GM18520 (cell line): Measurements from ENCODE around the gene P2RY2.

Experiments used
- ATAC-seq: cut with Tn5 transposase; IDR thresholded peaks from one replicate; pipeline ENCODE4 v1.9.1; 2021; ENCODE audit not compliant: unreplicated experiment

P2RY2 gene

DNA sequence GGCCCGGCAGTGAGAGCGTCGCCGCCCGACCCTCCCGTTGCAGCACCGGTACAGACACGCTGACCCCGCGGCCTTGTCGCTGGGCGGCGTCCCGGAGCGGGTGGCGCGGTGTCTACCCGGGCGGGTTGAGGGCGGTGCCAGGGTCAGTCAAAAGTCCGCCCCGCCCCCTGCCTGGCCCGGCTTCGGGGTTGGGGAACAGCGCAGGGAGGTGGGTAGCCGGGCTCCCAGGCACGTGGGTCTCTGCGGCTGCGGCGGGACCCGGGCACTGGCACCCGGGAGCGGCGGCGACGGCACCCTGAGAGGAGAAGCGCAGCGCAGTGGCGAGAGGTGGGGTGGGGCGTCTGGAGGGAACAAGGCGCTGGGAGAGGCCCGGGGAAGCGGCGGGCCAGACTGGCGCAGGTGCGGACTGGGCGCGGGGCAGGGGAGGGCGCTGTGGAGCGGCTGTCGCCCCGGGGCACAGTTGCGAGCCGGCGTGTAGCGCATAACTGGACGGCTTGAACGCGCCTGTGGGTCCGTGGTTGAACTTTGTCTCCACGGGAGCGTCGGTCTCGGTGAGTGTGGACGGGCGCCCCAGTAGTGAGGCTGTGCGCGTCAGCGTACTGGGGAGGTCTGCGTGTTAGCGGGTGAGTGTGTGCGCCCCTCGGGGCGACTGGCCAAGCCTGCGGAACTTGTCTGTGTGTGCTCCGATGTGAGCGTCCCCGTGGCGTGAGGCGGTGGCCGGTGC, at the start of gene P2RY2:
Gene P2RY2 (plus strand): TSS at position 176 of the 724 bp plus-strand sequence. CDS start 15,879 bp downstream, outside the sequence.
- no peak for ATAC-seq

DNA sequence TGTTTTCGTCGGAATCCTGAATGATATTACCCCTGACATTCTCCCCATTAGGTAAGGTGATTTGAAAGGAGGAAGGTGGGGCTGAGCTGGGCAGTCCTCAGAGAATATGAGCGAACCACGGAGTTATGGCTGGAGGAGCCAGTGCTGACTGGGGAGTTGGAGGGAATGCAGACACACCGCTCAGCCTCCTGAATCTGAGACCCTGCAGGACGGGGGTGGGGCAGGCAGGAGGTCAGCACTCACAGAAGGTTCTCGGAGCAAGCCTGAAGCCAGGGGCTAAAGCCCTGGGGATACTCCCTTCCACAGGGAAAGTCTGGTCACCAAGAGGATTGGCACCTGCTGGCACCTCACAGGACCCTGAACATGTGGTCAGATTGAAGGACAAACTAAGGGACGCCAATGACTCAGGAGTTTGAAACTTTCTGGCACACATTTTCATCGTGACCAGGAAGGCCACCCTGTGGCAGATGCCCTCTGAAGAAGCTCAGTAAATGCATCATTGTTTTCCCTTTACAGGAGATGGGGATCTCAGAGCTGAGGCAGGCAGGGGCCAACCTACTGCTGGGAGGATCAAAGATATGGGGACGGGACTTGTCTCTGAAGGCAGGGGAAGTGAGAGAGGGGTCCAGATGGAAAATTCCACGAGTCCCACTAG, 49.0 kb upstream of the P2RY2 start:
- no peak for ATAC-seq

DNA sequence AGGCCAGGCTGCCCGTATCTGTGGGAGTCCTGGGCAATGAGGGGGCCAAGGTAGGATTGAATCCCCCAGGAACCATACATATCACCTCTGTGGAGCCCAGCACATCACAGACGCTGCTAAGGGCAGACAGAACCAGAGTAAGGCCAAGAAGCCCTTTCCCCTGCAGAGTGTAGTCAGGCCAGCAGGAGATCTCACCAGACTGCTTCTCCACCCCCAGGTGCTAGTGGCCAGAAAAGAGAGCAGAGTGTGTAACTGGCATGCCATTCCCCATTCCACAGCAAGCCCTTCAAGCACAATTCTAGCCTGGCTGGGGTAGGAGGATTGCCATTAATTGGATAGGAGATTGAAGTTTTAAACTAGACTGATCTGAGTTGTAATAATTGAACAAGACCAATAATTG, 47.9 kb upstream of the P2RY2 start:
- no peak for ATAC-seq

DNA sequence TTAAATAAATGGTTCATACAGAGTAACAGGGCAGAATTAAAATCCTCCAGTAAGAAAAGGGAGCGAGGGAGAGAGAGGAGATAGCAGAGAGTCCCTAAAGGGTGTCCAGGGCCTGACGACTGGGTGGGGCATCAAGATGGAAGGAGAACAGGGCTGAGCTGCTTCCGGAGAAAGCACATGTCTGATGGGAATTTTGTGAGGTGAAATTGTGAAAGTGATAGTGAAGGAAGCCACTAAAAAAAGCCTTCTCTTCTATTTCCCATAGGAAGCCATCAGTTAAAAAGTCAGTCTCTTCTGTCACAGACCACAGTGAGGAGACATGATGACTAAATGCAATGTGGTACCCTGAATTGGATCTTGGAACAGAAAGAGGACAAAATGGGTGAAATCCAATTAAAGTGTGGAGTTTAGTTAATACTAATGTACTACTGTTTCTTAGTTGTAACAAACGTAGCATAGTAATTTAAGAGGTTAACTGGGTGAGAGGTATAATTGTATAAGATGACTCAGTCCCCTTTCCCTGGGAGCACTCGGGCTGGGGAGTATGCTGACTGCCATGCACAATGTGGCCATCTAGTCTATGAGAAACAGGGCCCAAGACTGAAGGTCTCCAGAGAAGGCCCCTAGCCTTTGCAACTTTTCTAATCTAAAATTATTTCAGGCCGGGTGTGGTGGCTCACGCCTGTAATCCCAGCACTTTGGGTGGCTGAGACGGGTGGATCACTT, 46.5 kb upstream of the P2RY2 start:
- ATAC-seq = no peak

DNA sequence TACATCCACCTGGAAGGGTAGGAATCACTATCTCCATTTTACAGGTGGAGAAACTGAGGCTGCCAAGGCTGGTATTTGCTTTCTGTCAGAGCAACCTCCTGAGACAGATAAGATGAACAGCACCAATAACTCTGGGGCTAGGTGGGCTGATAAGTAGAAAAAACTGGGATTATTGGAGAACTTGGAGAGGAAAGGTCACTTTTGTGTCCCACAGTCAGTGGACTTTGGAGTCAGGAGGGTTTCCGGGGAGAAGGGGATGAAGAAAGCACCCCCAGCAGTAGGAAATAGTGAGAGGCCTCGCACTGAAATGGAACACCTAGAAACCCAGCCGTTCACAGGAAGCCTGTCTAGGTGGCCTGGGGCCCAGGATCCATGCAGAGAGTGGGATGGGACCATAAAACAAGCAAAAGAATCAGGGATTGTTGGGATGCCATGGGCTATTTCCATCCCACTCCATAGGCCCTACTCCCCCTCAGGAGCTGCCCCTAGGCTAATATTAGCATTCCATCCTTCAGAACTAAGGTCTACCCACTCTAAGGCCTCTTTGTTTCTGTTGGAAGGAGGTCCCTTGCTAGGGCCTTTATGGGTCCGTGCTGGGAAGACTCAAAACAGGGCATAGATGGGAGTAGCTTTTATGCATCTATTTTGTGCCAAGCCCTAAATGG, 45.0 kb upstream of the P2RY2 start:
- ATAC-seq = no peak

DNA sequence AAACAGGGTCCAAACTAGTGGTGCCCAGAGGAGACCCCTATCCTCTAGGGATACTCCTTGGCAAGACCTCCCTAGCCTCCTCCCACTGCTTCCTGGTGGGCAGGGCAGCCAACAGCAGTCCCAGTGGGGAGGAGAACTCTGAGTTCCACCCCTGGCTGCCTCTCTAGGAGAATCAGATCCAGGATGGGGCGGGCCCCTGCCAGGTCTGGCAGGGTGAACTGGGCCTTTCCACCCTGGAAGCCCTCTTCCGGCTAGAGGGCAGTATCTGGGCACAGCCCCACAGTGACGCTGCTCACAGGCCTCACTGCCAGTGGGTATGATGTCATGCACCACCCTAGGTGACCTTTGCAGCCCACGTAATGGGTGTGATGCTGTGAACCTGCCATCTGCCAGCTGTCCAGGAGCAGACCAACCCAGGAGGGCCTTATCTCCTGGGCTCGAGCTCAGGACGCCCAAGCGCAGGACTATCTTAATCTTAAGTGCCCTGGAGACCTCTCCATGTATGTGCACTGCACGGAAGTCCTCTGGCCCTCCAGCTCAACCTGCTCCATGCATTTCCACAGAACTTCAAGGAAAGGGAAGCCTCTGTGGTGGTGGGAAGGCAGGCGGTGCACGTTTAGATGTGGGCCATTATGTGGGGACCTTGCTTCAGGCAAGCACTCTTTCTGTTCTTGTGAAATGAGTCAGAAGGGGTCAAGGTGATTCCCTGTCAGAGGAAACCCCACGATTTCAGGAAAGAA, 44.2 kb upstream of the P2RY2 start:
- no peak for ATAC-seq

DNA sequence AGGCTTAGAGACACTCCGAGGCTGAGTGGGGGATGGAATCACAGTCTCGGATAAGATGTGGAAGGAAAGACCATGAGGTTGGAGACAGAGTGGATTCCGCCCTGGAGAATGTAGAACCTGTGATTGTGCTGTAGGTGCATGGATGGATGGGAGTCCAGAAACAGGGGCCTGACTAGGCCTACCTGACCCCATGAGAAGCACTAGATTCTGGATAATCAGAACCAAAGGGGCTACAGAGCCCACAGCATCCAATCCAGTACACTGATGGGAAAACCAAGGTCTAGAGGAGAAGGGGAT, 43.6 kb upstream of the P2RY2 start:
- ATAC-seq = no peak

DNA sequence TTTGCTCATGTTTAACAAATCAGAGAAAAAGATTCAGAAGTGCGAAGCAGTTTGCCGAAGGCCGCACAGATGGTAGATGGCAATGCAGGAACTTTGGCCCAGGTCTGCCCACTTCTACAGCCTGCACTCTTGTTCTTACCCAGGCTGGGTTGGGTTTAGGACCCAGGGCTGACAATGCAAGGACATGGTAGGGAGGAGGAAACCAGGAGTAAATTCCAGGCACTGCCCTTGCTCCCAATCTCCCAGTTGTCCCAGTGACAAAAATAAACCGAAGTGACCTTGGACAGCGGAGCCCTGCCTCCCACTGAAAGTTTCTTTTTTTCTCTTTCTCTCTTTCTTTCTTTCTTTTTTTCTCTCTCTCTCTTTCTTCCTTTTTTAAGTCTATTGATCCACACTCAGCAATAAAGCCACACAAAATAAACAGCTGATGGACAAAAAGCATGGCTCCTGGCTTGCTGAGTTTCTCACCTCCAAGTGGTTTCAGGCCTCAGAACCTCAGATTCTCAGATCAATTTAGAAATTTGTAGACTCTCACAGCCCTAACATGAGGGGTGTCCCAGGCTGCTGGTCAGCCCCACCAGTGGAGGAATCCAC, 42.4 kb upstream of the P2RY2 start:
- ATAC-seq = no peak

DNA sequence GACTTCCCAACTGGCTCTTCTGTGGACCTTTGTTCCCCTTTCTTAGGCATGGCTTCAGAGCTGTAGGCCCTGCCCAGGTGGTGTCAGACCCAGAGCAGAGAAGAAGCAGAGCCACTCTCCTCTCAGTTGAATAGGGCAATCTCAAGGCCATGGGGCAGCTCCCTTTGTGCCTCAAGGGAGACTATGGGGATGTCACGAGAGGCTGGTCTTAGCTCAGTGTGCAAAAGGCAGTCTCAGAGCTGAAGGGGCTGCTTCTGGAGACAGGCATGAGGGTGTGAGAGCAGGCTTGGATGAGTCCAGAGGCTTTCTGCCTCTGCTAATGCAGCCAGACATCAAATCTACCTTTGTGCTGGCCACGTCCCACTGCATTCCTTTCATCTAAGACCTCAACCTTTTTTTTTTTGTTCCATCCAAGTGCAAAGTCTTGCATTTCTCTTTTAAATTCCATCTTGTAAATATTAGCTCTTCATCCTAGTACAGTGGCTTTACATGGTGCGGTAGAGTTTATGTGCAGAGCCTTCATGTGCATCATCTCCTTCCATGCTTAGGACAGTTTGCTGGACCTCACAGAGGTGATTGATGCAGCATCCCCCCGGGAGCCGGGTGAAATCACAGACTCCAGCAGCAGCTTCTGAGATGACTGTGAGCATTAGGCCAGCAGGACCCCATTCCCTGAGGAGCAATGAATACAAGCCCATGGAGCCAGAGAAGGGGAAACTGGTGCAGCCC, 41.8 kb upstream of the P2RY2 start:
- no peak for ATAC-seq

DNA sequence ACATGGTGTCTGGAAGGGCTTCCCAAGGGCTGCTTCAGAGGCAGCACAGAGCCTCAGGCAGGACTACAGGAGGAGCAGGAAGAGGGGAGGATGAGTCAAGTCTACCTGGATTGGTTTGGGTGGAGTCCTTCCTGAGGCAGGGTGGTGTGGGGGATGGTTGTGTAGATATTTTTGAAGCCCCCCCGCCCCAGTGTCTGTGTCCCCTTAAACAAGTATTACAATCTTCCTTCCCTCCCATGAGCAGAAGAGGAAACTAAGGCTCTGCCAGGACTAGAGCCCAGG, 41.3 kb upstream of the P2RY2 start:
- no peak for ATAC-seq

DNA sequence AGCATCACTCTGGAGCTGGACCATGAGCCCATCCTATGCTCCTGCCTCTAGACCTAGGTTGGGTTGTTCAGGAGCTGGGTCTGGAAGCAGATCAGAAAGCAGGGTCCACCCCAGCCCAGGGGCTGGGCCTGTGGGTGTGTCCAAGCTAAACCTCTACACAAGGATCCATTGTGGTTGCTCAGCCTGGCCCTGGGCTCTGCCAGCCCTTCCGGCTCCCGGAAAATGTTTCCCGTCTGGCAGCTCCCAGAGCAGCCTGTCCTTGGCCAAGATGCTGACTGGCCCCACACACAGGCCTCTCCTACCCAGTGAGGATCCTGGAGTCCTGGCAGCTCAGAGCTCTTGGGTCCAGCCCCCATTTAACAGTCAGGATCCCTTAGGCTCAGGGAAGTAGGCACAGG, 40.7 kb upstream of the P2RY2 start:
- ATAC-seq = no peak

DNA sequence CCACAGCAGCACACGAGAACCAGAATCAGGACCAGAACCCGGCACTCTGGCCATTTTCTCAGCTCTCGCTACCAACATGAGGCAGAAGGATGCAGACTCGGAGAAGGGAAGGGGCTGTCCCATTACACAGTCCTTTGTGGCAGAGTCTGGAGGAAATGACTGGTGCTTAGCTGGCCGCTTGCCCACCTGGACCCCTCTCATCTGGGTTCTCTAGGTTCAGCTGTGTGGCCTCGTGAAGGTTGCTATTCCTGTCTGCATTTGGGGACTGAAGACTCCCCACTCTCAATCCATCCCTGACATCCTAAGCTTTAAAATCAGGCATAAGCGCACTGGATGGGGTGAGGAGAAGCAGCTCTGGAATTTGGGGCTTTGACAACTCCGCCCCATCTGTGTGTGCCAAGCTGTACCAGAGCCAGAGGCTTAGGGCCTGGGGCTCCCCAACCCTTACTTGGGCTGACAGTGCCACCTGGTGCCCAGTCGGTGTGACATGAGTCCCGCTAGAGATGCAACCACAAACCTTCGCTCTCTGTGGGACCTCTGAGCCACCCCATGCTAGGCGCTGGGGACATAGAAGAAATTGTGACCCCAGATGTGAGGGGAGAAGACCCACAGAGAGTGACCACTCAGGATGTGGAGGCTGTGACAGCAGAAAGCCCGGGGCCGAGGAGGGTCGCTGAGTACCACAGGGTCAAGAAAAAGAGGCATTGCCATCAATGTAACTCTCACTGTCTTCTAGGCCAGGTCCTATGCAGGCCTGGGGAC, 40.1 kb upstream of the P2RY2 start:
- ATAC-seq = no peak

DNA sequence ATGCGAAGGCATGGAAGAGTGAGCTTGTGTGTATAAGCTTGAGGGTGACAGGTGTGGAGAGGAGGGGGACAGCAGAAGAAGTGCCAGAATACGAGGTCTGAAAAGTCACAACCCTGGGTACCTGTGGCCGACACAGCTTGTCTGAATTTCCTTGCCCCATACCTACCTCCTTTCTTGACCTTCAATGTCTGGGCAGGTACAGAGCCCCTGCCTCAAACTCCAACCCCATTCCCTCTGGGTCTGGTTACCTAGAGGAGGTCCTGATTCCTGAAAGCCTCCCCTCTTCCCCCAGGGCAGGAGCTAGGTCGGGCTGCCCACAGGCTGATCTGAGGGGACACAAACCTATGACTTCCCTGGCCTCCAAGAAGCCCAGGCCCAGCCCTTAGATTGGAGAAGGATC, 39.4 kb upstream of the P2RY2 start:
- no peak for ATAC-seq

DNA sequence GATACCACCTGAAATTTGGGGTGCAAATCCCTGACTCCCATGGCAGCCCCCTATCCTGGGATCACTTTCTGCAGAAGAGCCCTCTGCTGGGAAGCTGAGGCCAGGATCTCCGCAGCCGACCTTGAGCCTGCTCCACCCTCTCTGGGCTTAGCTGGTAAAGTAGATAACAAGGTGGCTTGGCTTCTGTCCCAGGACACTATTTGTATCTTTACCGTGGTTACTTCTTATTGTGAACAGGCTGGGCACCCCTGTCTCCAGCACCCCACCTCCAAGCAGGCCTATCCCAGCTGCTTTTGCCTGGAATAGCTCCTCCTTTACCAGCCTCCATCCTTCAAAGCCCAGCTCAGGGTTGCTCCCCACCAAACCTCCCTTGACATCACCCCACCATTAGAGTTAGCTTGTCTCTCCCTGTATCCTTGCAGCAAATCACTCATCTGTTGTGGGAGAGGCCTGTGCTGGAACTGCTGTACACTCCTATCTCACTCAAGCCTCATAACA, 35.2 kb upstream of the P2RY2 start:
- no peak for ATAC-seq

DNA sequence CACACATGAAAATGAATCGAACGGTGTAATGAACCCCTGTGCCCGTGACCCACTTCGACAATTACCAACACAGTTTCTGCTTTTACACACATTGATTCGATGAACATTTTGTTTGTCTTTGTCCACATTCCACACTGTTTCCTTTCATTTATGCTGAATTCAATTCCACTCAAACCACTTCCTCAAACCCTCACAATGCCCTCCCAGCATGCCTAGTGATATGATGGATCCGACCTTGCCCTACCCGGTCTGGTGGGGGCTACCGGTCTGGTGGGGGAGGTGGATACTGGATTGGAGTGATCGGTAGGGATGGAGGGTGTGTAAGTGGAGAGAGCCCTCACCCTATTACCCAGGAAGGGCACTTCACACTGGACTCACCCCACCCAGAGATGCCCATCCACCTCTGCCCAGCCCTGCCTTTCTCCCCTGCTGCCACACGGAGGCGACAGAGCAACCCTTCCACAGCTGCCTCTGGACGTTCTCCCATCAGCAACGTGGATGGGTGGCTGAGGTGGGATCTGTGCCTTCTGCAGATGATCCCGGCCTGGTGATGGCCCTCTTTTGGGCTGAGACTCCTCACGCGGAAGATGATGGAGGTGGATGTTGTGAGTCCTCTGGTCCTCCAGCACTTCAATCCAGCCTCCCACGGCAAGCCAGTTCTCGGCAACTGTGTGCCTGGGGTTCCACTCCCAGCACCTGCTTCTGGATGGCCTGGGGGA, 33.0 kb upstream of the P2RY2 start:
- no peak for ATAC-seq

DNA sequence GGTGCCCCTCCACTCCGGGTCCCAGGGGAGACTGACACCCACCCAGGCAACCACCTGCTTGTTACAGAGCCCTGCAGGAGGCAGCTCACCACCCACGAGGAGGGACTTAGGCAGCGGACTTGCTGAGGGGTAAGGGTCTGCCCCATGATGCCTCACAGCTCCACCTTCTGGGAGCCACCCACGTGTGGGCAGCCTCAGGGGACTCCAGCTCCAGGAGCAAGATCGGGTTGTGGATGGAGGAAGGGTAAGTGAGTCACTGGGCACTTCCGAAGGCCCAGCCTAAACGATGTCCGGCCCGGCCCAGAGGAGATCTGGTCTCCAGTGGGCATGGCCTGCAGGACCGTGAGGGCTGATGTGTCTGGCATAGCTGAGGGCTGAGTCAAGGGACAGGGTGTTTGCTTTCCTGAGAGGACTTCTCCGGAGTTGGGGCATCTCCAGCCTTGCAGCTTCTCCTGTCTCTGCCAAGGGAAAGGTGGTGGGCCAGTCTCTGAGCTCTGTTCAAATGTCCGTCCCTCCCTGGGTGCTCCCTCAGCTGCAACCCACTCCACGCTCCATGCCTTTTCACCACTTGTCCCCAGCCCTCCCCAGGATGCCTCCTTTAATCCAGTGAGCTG, 32.3 kb upstream of the P2RY2 start:
- ATAC-seq = no peak

DNA sequence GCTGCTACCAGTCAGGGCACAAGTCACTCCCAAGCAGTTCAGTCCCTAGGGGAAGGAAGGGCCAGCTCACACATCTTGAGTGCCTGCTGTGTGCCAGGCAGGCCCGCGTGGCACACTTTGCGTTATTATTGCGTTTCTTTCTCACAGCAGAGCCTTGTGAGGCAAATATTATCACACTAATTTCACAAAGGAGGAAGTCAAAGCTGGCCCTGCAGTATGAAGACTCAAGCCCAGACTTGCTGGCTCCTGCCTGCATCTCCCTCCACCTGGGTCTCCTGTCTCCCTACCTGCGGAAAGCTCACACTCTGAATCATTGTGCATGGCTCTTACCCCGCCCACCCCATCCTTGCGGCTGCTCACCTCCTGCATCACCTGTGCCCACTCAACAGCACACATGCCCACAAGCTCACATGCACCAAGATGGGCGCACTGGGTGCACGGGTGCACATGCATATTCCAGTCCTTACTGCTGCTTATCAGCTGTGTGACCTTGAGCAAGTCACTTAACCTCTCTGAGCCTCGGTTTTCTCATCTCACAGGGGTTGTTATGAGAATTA, 31.7 kb upstream of the P2RY2 start:
- no peak for ATAC-seq

DNA sequence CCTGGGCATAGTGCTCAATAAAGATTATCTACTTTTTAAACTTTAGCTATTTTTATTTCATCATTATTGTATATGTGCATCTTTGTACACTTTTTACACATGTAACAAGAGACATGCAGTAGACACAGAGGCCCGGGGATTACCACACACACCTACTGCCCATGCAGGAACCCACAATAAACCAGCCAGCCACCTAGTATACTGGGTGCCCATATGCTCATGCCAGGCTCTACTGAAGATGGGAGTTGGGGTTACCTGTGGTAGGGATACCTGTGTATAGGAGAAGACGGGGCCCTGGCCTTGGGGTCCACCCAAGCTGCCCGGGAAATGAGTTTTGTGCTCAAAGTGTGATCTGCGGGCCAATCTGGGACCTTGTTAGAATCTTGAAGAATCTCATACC, 31.2 kb upstream of the P2RY2 start:
- no peak for ATAC-seq
